Psoas muscle (tissue), 8 donors: ENCODE data around the gene DSG1. TPM values are rescaled to one million over a fixed set of nuclear protein-coding genes. Genes with fewer than 3 reads are reported as not detected.

Experiments used
- ATAC-seq, 4 donors: fragments of 200-7000 bp; cut with Tn5 transposase; one replicate each; pipeline ENCODE4 v1.9.1; 2020; ENCODE audit warnings: moderate library complexity in 3 of 4, mild to moderate bottlenecking in 2 of 4
- DNase-seq, 2 donors: peaks; one replicate each; pipeline ENCODE4 v3.0.0-alpha.2; 2020
- H3K27ac ChIP-seq: fragments of 200-600 bp; one replicate; pipeline ENCODE4 v1.8.0; 2022
- H3K27me3 ChIP-seq, 3 donors: fragments of 200-600 bp in 1 of 3; one replicate each; pipeline versions ENCODE4 v1.6.1 to v1.8.0; 2013 to 2022; ENCODE audit warnings: low read length in 2 of 3, mild to moderate bottlenecking in 2 of 3, moderate library complexity in 1 of 3; ENCODE audit not compliant: insufficient read depth in 3 of 3
- H3K36me3 ChIP-seq, 2 donors: fragments of 200-600 bp in 1 of 2; one replicate each; pipeline versions ENCODE4 v1.6.1 to v1.8.0; 2013 to 2022; ENCODE audit warnings: low read depth in 1 of 2, mild to moderate bottlenecking in 1 of 2, moderate library complexity in 1 of 2; ENCODE audit not compliant: insufficient read depth in 1 of 2
- H3K4me1 ChIP-seq: fragments of 200-600 bp; one replicate; pipeline ENCODE4 v1.8.0; 2022
- H3K4me3 ChIP-seq: fragments of 200-600 bp; one replicate; pipeline ENCODE4 v1.8.0; 2022; ENCODE audit warnings: mild to moderate bottlenecking
- H3K9me3 ChIP-seq: fragments of 200-600 bp; one replicate; pipeline ENCODE4 v1.8.0; 2022
- WGBS, 3 donors: extraction: QIAGEN DNeasy Blood & Tissue Kit; methylation state at CpG; one replicate each; pipeline versions ENCODE4 v1.1.6 to v1.1.7; 2013; 5-methylcytosine and 5-hydroxymethylcytosine counted together
- intact Hi-C, 2 donors: fragments of 100-400 bp; cut with DNase I; formaldehyde crosslinking; loops; one replicate each; pipeline versions ENCODE4 v1.11.0 to v1.14.2; 2022
- polyA plus RNA-seq, 3 donors: library from polyadenylated mRNA; stranded (reverse); fragments of 200-250 nt; gene quantifications; one replicate each; pipeline ENCODE4 v1.2.3, GENCODE V29; 2013
- total RNA-seq, 4 donors: library from RNA; stranded (reverse); fragmentation: NEBNext Ultra II Directional in 2 of 4; extraction: Animal tissue kit (Norgen Biotek cat#: 25700) in 2 of 4; gene quantifications; one replicate each; pipeline versions ENCODE4 v1.2.1 to v1.2.4, GENCODE V29; 2021 to 2023
- TF ChIP-seq, protein P1 (sequence below): fragments of 200-600 bp; IDR thresholded peaks from one replicate; pipeline ENCODE4 v1.8.0; 2022; ENCODE audit warnings: antibody characterized with exemption
- donor health status: healthy with polysubstance abuse.
- donor health status: DM: no; HTN: no; CAD: no; lungs with moderate emphysema.
- donor health status: Bipolar disorder and iron deficiency.
- donor health status: healthy.
- donor health status: DM: yes; HTN: yes; CAD: no.
- donor health status: DM: no; HTN: no; CAD: no.
- donor health status: DM: no; HTN: no; CAD: no.
- donor health status: DM: yes; HTN: yes; CAD: no.

DSG1 gene
- total and polyA plus RNA-seq, 7 donors, result not detected

DNA sequence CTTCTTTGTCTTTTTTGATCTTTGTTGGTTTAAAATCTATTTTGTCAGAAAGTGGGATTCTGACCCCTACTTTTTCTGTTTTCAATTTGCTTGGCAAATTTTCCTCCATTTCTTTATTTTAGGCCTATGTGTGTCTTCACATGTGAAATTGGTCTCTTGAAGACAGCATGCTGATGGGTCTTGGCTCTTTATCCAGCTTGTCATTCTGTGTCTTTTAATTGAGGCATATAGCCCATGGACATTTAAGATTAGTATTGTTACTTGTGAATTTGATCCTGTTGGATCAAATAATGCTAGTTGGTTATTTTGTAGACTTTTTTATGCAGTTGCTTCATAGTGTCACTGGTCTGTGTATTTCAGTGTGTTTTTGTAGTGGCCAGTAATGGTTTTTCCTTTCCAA, 26.3 kb upstream of the DSG1 start:
- TF ChIP-seq, protein P1, sequence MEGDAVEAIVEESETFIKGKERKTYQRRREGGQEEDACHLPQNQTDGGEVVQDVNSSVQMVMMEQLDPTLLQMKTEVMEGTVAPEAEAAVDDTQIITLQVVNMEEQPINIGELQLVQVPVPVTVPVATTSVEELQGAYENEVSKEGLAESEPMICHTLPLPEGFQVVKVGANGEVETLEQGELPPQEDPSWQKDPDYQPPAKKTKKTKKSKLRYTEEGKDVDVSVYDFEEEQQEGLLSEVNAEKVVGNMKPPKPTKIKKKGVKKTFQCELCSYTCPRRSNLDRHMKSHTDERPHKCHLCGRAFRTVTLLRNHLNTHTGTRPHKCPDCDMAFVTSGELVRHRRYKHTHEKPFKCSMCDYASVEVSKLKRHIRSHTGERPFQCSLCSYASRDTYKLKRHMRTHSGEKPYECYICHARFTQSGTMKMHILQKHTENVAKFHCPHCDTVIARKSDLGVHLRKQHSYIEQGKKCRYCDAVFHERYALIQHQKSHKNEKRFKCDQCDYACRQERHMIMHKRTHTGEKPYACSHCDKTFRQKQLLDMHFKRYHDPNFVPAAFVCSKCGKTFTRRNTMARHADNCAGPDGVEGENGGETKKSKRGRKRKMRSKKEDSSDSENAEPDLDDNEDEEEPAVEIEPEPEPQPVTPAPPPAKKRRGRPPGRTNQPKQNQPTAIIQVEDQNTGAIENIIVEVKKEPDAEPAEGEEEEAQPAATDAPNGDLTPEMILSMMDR, result no peak
- Histone ChIP-seq H3K27ac (no peak overlapping the region), H3K4me1 (no peaks in the 10 kb centered on the region), H3K27me3 (no peaks in the 10 kb centered on the region), H3K4me3 (no peak overlapping the region), H3K9me3 (peaks cover 6% of the 10 kb centered on the region), H3K36me3 (no peaks in the 10 kb centered on the region)
- no peak for DNase-seq
- intact Hi-C loops, result no loop called here
- ATAC-seq, result no peak

DNA sequence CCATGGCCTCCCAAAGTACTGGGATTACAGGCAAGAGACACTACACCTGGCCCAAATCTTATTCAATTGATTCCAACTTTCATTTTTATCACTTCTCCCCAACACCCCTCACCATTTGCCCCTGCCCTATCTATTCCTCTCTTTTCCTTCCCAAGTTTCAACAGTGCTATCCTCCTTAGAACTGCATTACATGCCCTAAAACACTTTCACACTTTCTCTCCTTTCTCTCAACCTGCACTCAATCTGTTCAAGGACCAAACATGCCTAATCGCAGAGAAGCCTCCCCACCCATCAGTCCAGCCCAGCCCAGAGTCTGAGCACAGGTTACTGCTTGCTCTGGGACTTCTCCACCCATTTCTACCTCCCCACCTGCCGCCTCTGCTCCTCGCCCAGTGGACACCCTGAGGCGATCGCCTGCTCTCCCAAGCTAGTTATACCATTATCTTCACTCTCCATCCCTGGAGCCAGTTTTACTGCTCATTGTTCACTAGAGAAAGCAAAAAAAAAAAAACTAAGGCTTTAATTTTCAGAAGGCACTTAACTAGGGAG, 23.7 kb upstream of the DSG1 start:
- Histone ChIP-seq H3K27me3 (no peaks in the 10 kb centered on the region), H3K36me3 (no peaks in the 10 kb centered on the region), H3K27ac (no peak overlapping the region), H3K4me1 (no peaks in the 10 kb centered on the region), H3K4me3 (no peak overlapping the region), H3K9me3 (peaks cover 6% of the 10 kb centered on the region)
- intact Hi-C loops, result no loop called here
- ATAC-seq, result no peak
- no peak for DNase-seq
- TF ChIP-seq, protein P1, result no peak
- 80 to 91% (median 86%) methylated on average over 5 of the region's 5 CpGs for WGBS, 3 donors

- Histone ChIP-seq H3K36me3 (no peaks in the 10 kb centered on the region), H3K9me3 (peaks cover under 1% of the 10 kb centered on the region), H3K4me3 (no peak overlapping the region), H3K27ac (no peak overlapping the region), H3K4me1 (no peaks in the 10 kb centered on the region), H3K27me3 (no peaks in the 10 kb centered on the region)
- DNase-seq, result no peak
- 85 to 86% (median 86%) methylated on average over 2 of the region's 2 CpGs for WGBS, 3 donors
- TF ChIP-seq, protein P1, result no peak
- intact Hi-C loops, result no loop called here
- ATAC-seq, result no peak
These were observed 20.7 kb upstream of the DSG1 start for GRCh38 chr18:31297248-31297647.

DNA sequence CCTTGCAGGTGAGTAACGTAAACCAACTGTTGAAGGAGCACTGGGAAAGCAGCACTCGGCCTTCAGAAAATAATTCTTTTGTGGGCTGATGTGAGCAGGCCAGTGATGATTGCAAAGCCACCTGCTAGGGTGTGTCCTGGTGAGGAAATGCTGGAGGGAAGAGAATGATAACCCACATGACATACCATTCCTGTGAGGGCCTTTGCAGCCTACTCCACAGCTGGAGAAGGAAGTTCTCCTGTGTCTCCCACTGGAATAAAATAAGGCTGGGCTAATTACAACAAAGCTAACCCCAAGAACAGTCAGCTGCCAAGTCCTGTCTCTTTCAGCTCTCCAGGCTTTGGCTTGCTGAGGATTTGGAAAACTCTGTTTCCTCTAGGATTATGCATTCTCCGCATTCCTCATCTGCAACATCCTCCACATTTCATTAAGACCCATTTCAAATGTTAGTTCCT, 16.7 kb upstream of the DSG1 start:
- TF ChIP-seq, protein P1, result no peak
- intact Hi-C loops, result no loop called here
- Histone ChIP-seq H3K27ac (no peak overlapping the region), H3K36me3 (no peaks in the 10 kb centered on the region), H3K27me3 (no peaks in the 10 kb centered on the region), H3K9me3 (no peaks in the 10 kb centered on the region), H3K4me1 (no peaks in the 10 kb centered on the region), H3K4me3 (no peak overlapping the region)
- DNase-seq (no peak), ATAC-seq (no peak)
- 15 to 22% (median 17%) methylated on average over 3 of the region's 3 CpGs for WGBS, 3 donors

DNA sequence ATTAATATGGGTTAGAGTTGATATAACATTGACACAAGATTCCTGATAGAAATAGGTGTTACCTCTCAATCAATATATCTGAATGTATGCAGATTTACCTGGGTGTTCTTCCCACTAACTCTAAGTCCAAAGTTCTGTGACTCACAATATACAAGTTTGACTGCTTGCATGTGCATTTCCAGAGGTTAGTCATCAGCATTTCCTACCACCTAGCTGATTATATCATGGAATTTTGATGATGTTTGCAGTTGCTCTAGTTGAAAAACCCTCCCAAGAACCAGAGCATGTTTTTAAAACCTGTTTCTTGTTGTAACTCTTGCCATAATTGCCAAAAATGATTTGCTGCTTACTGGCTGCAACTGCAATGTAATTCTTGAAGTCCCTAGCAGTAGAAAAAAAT, 15.0 kb upstream of the DSG1 start:
- no peaks in the 10 kb centered on the region for H3K27me3 ChIP-seq
- DNase-seq (no peak), ATAC-seq (no peak)
- H3K4me3 ChIP-seq, result no peak overlapping the region
- no peaks in the 10 kb centered on the region for H3K4me1 ChIP-seq
- TF ChIP-seq, protein P1, result no peak
- intact Hi-C loops, result no loop called here
- no peak overlapping the region for H3K27ac ChIP-seq
- H3K9me3 ChIP-seq, result no peaks in the 10 kb centered on the region
- H3K36me3 ChIP-seq, result no peaks in the 10 kb centered on the region
